Loucy (cell line): ENCODE measurements around the gene MN1.

ENCODE experiments used
- H2AFZ ChIP-seq: fragments of 200-600 bp; sonication (generic); 2 replicates; pipeline ENCODE4 v1.6.0; 2016; ENCODE audit warnings: antibody characterized with exemption, mild to moderate bottlenecking, low read length, moderate library complexity
- H3F3A ChIP-seq: fragments of 200-600 bp; 2 replicates; pipeline ENCODE4 v1.6.0; 2016; ENCODE audit warnings: antibody characterized with exemption, low read depth, mild to moderate bottlenecking
- H3K27me3 ChIP-seq: fragments of 200-600 bp; sonication (generic); 2 replicates; pipeline ENCODE4 v1.6.1; 2014; ENCODE audit warnings: low read length, mild to moderate bottlenecking; ENCODE audit not compliant: insufficient read depth, poor library complexity, severe bottlenecking
- H3K36me3 ChIP-seq: fragments of 200-600 bp; sonication (generic); 2 replicates; pipeline ENCODE4 v1.6.1; 2016; ENCODE audit warnings: low read length; ENCODE audit not compliant: insufficient read depth
- H3K4me1 ChIP-seq: fragments of 200-600 bp; sonication (generic); 2 replicates; pipeline ENCODE4 v1.5.1; 2014; ENCODE audit warnings: low read length, mild to moderate bottlenecking; ENCODE audit not compliant: insufficient read depth, poor library complexity, severe bottlenecking
- H3K4me2 ChIP-seq: fragments of 200-600 bp; sonication (generic); 2 replicates; pipeline ENCODE4 v1.6.0; 2014; ENCODE audit warnings: antibody characterized with exemption, low read length, low read depth, mild to moderate bottlenecking; ENCODE audit not compliant: poor library complexity, severe bottlenecking
- H3K4me3 ChIP-seq: fragments of 200-600 bp; sonication (generic); 2 replicates; pipeline ENCODE4 v1.5.1; 2014; ENCODE audit warnings: low read length, mild to moderate bottlenecking, mixed read lengths; ENCODE audit not compliant: poor library complexity, severe bottlenecking
- H3K79me2 ChIP-seq: fragments of 200-600 bp; sonication (generic); 2 replicates; pipeline ENCODE4 v1.6.1; 2014; ENCODE audit warnings: low read length; ENCODE audit not compliant: insufficient read depth
- H3K9ac ChIP-seq: fragments of 200-600 bp; sonication (generic); 2 replicates; pipeline ENCODE4 v1.6.0; 2014; ENCODE audit warnings: mild to moderate bottlenecking, low read depth, low read length, moderate library complexity; ENCODE audit not compliant: poor library complexity, severe bottlenecking
- H3K9me2 ChIP-seq: fragments of 200-600 bp; sonication (generic); replicated peaks from 2 replicates; pipeline ENCODE4 v1.6.1; 2016; ENCODE audit warnings: low read depth, low read length, mixed read lengths
- H3K9me3 ChIP-seq: fragments of 200-600 bp; sonication (generic); 2 replicates; pipeline ENCODE4 v1.6.1; 2014; ENCODE audit warnings: mild to moderate bottlenecking, antibody characterized with exemption, low read length, low read depth; ENCODE audit not compliant: insufficient read depth
- H4K20me1 ChIP-seq: fragments of 200-600 bp; sonication (generic); 2 replicates; pipeline ENCODE4 v1.6.0; 2014; ENCODE audit warnings: antibody characterized with exemption, low read length, mild to moderate bottlenecking; ENCODE audit not compliant: insufficient read depth, poor library complexity, severe bottlenecking
- CTCF ChIP-seq: fragments of 200-600 bp; sonication (generic); conservative IDR thresholded peaks from 2 replicates; pipeline ENCODE4 v1.5.1; 2014; ENCODE audit warnings: mild to moderate bottlenecking, antibody characterized with exemption, low read length
- EZH2phosphoT487 ChIP-seq: fragments of 200-600 bp; IDR thresholded peaks from 2 replicates; pipeline ENCODE4 v1.6.1; 2018; ENCODE audit warnings: antibody characterized with exemption, mild to moderate bottlenecking, moderate library complexity, borderline replicate concordance

Gene MN1

GRCh38 chr22:27716074-27716473 lies 85.5 kb downstream of the MN1 start:
- Histone ChIP-seq H3K36me3 (no peaks in the 10 kb centered on the region), H3K4me1 (peaks cover 14% of the 10 kb centered on the region), H3K4me2 (no peak overlapping the region), H3F3A (no peaks in the 10 kb centered on the region), H3K79me2 (no peaks in the 10 kb centered on the region), H4K20me1 (no peaks in the 10 kb centered on the region), H3K27me3 (no peaks in the 10 kb centered on the region), H3K9me2 (no peaks in the 10 kb centered on the region), H3K4me3 (no peak overlapping the region), H2AFZ (no peak overlapping the region), H3K9me3 (no peaks in the 10 kb centered on the region), H3K9ac (no peak overlapping the region)
- TF ChIP-seq CTCF (no peak), EZH2phosphoT487 (no peak)

GRCh38 chr22:27715106-27715505 lies 86.5 kb downstream of the MN1 start:
- Histone ChIP-seq H4K20me1 (no peaks in the 10 kb centered on the region), H3K9me2 (no peaks in the 10 kb centered on the region), H3K27me3 (no peaks in the 10 kb centered on the region), H3K36me3 (no peaks in the 10 kb centered on the region), H3K79me2 (no peaks in the 10 kb centered on the region), H3K4me2 (no peak overlapping the region), H2AFZ (no peak overlapping the region), H3K4me3 (no peak overlapping the region), H3K4me1 (peaks cover 14% of the 10 kb centered on the region), H3K9me3 (no peaks in the 10 kb centered on the region), H3F3A (no peaks in the 10 kb centered on the region), H3K9ac (no peak overlapping the region)
- TF ChIP-seq CTCF (no peak; the same call in 1 of the 2 replicates), EZH2phosphoT487 (no peak)

GRCh38 chr22:27714068-27714467 lies 87.5 kb downstream of the MN1 start:
- no peak overlapping the region for H3K4me3 ChIP-seq
- H3K27me3 ChIP-seq: no peaks in the 10 kb centered on the region
- no peak overlapping the region for H3K9ac ChIP-seq
- H3F3A ChIP-seq: no peaks in the 10 kb centered on the region
- no peaks in the 10 kb centered on the region for H3K36me3 ChIP-seq
- no peak overlapping the region for H3K4me2 ChIP-seq
- H2AFZ ChIP-seq: no peak overlapping the region
- H3K79me2 ChIP-seq: no peaks in the 10 kb centered on the region
- H3K9me2 ChIP-seq: no peaks in the 10 kb centered on the region
- no peaks in the 10 kb centered on the region for H3K9me3 ChIP-seq
- TF ChIP-seq CTCF (no peak), EZH2phosphoT487 (no peak)
- H4K20me1 ChIP-seq: no peaks in the 10 kb centered on the region
- peaks cover 4% of the 10 kb centered on the region for H3K4me1 ChIP-seq
